K562 (cell line): ENCODE measurements around the gene RGS6. TPM values are rescaled to one million over a fixed set of nuclear protein-coding genes. Genes with fewer than 3 reads are reported as not detected.

Experiments
- ATAC-seq: fragments of 200-7000 bp; cut with Tn5 transposase; 3 replicates; pipeline ENCODE4 v1.9.1; 2020; ENCODE audit warnings: moderate library complexity
- BruUV-seq: library from RNA; stranded (reverse); fragments of 400-500 nt; replicated peaks from 2 replicates; lab custom pipeline; 2021; lab: Mats Ljungman, UMichigan
- CTCF ChIA-PET: fragments of 300-600 bp; formaldehyde crosslinking; extraction: SDS; loops from one replicate; lab custom pipeline; 2021; ENCODE audit warnings: low intra/inter-chr PET ratio; lab: Yijun Ruan, JAX
- POLR2A ChIA-PET: fragments of 300-600, 350-650 bp; sonication (Branson Sonifier 250); formaldehyde crosslinking; extraction: SDS; loops from one replicate; lab custom pipeline; 2021; ENCODE audit warnings: antibody characterized with exemption, inconsistent platforms; lab: Yijun Ruan, JAX
- DNase-seq, 4 experiments: peaks; one replicate each; pipeline versions ENCODE4 v3.0.0 to v3.0.0-alpha.2; 2011 to 2018; ENCODE audit warnings: low spot score in 3 of 4, mixed read lengths in 3 of 4; ENCODE audit errors: extremely low read depth in 1 of 4
- FAIRE-seq: peaks from 2 replicates; lab custom pipeline; 2011; peaks lifted over from hg19 to GRCh38; lab: Jason Lieb, UNC
- H2AFZ ChIP-seq: 2 replicates; pipeline ENCODE4 v1.6.0; 2011; ENCODE audit warnings: low read depth, low read length, control low read depth, inconsistent platforms
- H3K27ac ChIP-seq: fragments of 200-600 bp; 3 replicates; pipeline ENCODE4 v1.8.0; 2011; ENCODE audit warnings: low read depth, mild to moderate bottlenecking, control low read depth, inconsistent platforms, low read length, moderate library complexity, mixed read lengths; ENCODE audit errors: extremely low read depth
- H3K27me3 ChIP-seq, 2 experiments: fragments of 300-600 bp in 1 of 2; 2 replicates in 1 of 2; 3 replicates in 1 of 2; pipeline versions ENCODE4 v1.6.0 to v1.8.0; 2011; ENCODE audit warnings: inconsistent platforms in 2 of 2, low read length in 2 of 2, mild to moderate bottlenecking in 1 of 2, mixed read lengths in 1 of 2, moderate library complexity in 1 of 2; ENCODE audit not compliant: control insufficient read depth in 2 of 2, insufficient read depth in 2 of 2
- H3K36me3 ChIP-seq: fragments of 300-600 bp; 3 replicates; pipeline ENCODE4 v1.8.0; 2011; ENCODE audit warnings: mild to moderate bottlenecking, low read length, inconsistent platforms; ENCODE audit not compliant: control insufficient read depth, insufficient read depth
- H3K4me1 ChIP-seq, 2 experiments: fragments of 200-600 bp in 1 of 2; replicated peaks in 1 of 2; 2 replicates in 1 of 2; 3 replicates in 1 of 2; pipeline versions ENCODE4 v1.5.1 to v1.8.0; 2011; ENCODE audit warnings: inconsistent platforms in 2 of 2, low read length in 2 of 2, mild to moderate bottlenecking in 1 of 2, mixed read lengths in 1 of 2, moderate library complexity in 1 of 2; ENCODE audit not compliant: control insufficient read depth in 2 of 2, insufficient read depth in 2 of 2
- H3K4me2 ChIP-seq: 2 replicates; pipeline ENCODE4 v1.6.1; 2011; ENCODE audit warnings: low read length, control low read depth, inconsistent platforms, mixed read lengths; ENCODE audit not compliant: insufficient read depth
- H3K4me3 ChIP-seq: fragments of 200-600 bp; sonication (generic), shearing (Covaris generic); 2 replicates; pipeline ENCODE4 v1.5.1; 2016; ENCODE audit warnings: control low read depth, inconsistent platforms
- H3K79me2 ChIP-seq: fragments of 200-600 bp; 3 replicates; pipeline ENCODE4 v1.8.0; 2011; ENCODE audit warnings: low read length, inconsistent platforms; ENCODE audit not compliant: control insufficient read depth, insufficient read depth
- H3K9ac ChIP-seq, 2 experiments: 2 replicates each; pipeline versions ENCODE4 v1.6.0 to v1.6.1; 2011; ENCODE audit warnings: low read depth in 2 of 2, low read length in 2 of 2, control low read depth in 1 of 2, inconsistent platforms in 1 of 2, mild to moderate bottlenecking in 1 of 2, mixed read lengths in 1 of 2; ENCODE audit not compliant: insufficient read depth in 1 of 2
- H3K9me1 ChIP-seq: one replicate; pipeline ENCODE4 v1.6.0; 2011; ENCODE audit warnings: inconsistent platforms, mild to moderate bottlenecking, low read length, moderate library complexity; ENCODE audit not compliant: control insufficient read depth, insufficient read depth
- H3K9me3 ChIP-seq: replicated peaks from 2 replicates; pipeline ENCODE4 v1.5.1; 2011; ENCODE audit warnings: low read depth, low read length, inconsistent platforms; ENCODE audit not compliant: control insufficient read depth, insufficient read depth
- H4K20me1 ChIP-seq: replicated peaks from 2 replicates; pipeline ENCODE4 v1.6.1; 2011; ENCODE audit warnings: low read length, inconsistent platforms, mixed read lengths; ENCODE audit not compliant: control insufficient read depth, insufficient read depth
- GABPB1 ChIP-seq: sonication (generic); formaldehyde crosslinking; IDR thresholded peaks from 2 replicates; pipeline ENCODE4 v1.8.0; 2022; ENCODE audit warnings: mild to moderate bottlenecking, missing genetic modification reagents
- HMGXB4 ChIP-seq: sonication (generic); formaldehyde crosslinking; IDR thresholded peaks from 2 replicates; pipeline ENCODE4 v1.8.1; 2023; ENCODE audit warnings: mild to moderate bottlenecking, missing genetic modification reagents
- STAT5B ChIP-seq: fragments of 250-450 bp; sonication (Bioruptor Pico); IDR thresholded peaks from 2 replicates; pipeline ENCODE4 v1.8.0; 2021; ENCODE audit warnings: mild to moderate bottlenecking, inconsistent platforms
- SUPT5H ChIP-seq: fragments of 450-650 bp; IDR thresholded peaks from 2 replicates; pipeline ENCODE4 v1.6.1; 2016
- ZNF274 ChIP-seq: IDR thresholded peaks from 2 replicates; pipeline ENCODE4 v1.6.1; 2011; ENCODE audit warnings: low read depth, mild to moderate bottlenecking, low read length, moderate library complexity, borderline replicate concordance
- ZNF511 ChIP-seq: sonication (generic); formaldehyde crosslinking; IDR thresholded peaks from 2 replicates; pipeline ENCODE4 v1.8.0; 2022; ENCODE audit warnings: mild to moderate bottlenecking, missing genetic modification reagents
- WGBS: fragments of 100-300 bp; shearing (Covaris generic); methylation state at CpG from one replicate; pipeline ENCODE4 v1.1.6; 2016; ENCODE audit warnings: low coverage, mixed read lengths; ENCODE audit not compliant: insufficient coverage; ENCODE audit errors: missing lambda C conversion rate; 5-methylcytosine and 5-hydroxymethylcytosine counted together
- in situ Hi-C: fragments of 300-500 bp; cut with MboI; formaldehyde crosslinking; loops from 4 replicates; pipeline ENCODE4 v1.15.0; 2018; ENCODE audit warnings: inconsistent platforms, mixed read lengths
- intact Hi-C: fragments of 100-400 bp; cut with micrococcal nuclease; formaldehyde crosslinking; loops from 2 replicates; pipeline ENCODE4 v1.14.2; 2022
- polyA plus RNA-seq, 8 experiments: library from polyadenylated mRNA; depleted of rRNA in 4 of 8; stranded (reverse) in 5 of 8; unstranded in 3 of 8; fragments of >200 nt; fragmentation: Nextera tagmentation in 2 of 8; fragmentation: Illumina TruSeq in 1 of 8; extraction: Ambion mirVana in 2 of 8; extraction: Trizol in 1 of 8; gene quantifications; 2 replicates each; pipeline versions ENCODE4 v1.2.1 to v1.2.3, GENCODE V29; 2011 to 2014; ENCODE audit warnings: inconsistent platforms in 1 of 8, missing spikeins in 1 of 8
- total RNA-seq, 7 experiments: library from RNA; depleted of rRNA in 6 of 7; stranded (reverse); fragments of >200 nt in 6 of 7; fragmentation: Illumina TruSeq in 2 of 7; extraction: Trizol in 2 of 7; gene quantifications; 2 replicates each; pipeline versions ENCODE4 v1.2.1 to v1.2.3, GENCODE V29; 2011 to 2021; ENCODE audit warnings: low replicate concordance in 1 of 7
- TF ChIP-seq, protein P1 (sequence below): fragments of 450-650 bp; IDR thresholded peaks from one replicate; pipeline ENCODE4 v1.6.1; 2018; ENCODE audit warnings: mild to moderate bottlenecking, moderate library complexity; ENCODE audit not compliant: partially characterized antibody

Gene RGS6
- total and polyA plus RNA-seq, 9 of the 15 experiments (the other 6 are each of a cell fraction or from before 2014, with no cell fraction given): not detected

GRCh38 chr14:72278316-72278715, 346.1 kb downstream of the RGS6 start:
- FAIRE-seq (no peak), ATAC-seq (no peak), DNase-seq (no peak)
- Histone ChIP-seq H3K9me3 (no peaks in the 10 kb centered on the region), H3K79me2 (no peaks in the 10 kb centered on the region), H3K4me1 (no peaks in the 10 kb centered on the region), H3K27ac (no peak overlapping the region), H2AFZ (no peak overlapping the region), H3K36me3 (no peaks in the 10 kb centered on the region), H3K27me3 (no peaks in the 10 kb centered on the region), H3K4me3 (no peak overlapping the region), H3K9me1 (no peaks in the 10 kb centered on the region), H3K4me2 (no peak overlapping the region), H4K20me1 (no peaks in the 10 kb centered on the region), H3K9ac (no peak overlapping the region)
- 0% methylated on average over 3 of the region's 3 CpGs for WGBS
- BruUV-seq: no TSS peak
- no peak for TF ChIP-seq ZNF511 (CRISPR knock-in tag)
- TF ChIP-seq HMGXB4 (CRISPR knock-in tag): no peak
- TF ChIP-seq ZNF274: no peak
- no peak for TF ChIP-seq GABPB1 (CRISPR knock-in tag)
- no peak for TF ChIP-seq SUPT5H
- no peak for TF ChIP-seq STAT5B (CRISPR knock-in tag)
- TF ChIP-seq, protein P1, sequence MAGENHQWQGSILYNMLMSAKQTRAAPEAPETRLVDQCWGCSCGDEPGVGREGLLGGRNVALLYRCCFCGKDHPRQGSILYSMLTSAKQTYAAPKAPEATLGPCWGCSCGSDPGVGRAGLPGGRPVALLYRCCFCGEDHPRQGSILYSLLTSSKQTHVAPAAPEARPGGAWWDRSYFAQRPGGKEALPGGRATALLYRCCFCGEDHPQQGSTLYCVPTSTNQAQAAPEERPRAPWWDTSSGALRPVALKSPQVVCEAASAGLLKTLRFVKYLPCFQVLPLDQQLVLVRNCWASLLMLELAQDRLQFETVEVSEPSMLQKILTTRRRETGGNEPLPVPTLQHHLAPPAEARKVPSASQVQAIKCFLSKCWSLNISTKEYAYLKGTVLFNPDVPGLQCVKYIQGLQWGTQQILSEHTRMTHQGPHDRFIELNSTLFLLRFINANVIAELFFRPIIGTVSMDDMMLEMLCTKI: no peak
- ChIA-PET POLR2A (interaction anchor here (0.6 kb wide), 1 partner anchor 1353 kb away, joined by 4 read pairs; no protein-coding TSS in a partner anchor), CTCF (no interaction called here)
- in situ Hi-C loops: no loop called here
- intact Hi-C loops: no loop called here
